SK-N-SH treated with all-trans-retinoic acid at 6 μM for 48 hours (cell line): ENCODE results near the gene USP49.

Experiments
- ATAC-seq: fragments of 200-7000 bp; cut with Tn5 transposase; 3 replicates; pipeline ENCODE4 v1.9.1; 2020; ENCODE audit warnings: mild to moderate bottlenecking, moderate library complexity
- BACH2 ChIP-seq: fragments of 250-450 bp; sonication (Bioruptor Pico); IDR thresholded peaks from 2 replicates; pipeline ENCODE4 v1.9.0; 2021; ENCODE audit warnings: mild to moderate bottlenecking, borderline replicate concordance
- CSDC2 ChIP-seq: fragments of 250-450 bp; sonication (Bioruptor Pico); IDR thresholded peaks from 2 replicates; pipeline ENCODE4 v1.5.0; 2020; ENCODE audit warnings: mild to moderate bottlenecking, moderate library complexity
- ESRRG ChIP-seq: fragments of 250-450 bp; sonication (Bioruptor Pico); IDR thresholded peaks from 2 replicates; pipeline ENCODE4 v1.6.1; 2021; ENCODE audit warnings: mild to moderate bottlenecking
- GLIS3 ChIP-seq: fragments of 250-450 bp; sonication (Bioruptor Pico); IDR thresholded peaks from 2 replicates; pipeline ENCODE4 v1.5.0; 2020; ENCODE audit warnings: mild to moderate bottlenecking, moderate library complexity
- ISL1 ChIP-seq: fragments of 250-450 bp; sonication (Bioruptor Pico); IDR thresholded peaks from 2 replicates; pipeline ENCODE4 v2.1.2; 2022; ENCODE audit warnings: mild to moderate bottlenecking, moderate library complexity
- OSR1 ChIP-seq: fragments of 250-450 bp; sonication (Bioruptor Pico); IDR thresholded peaks from 2 replicates; pipeline ENCODE4 v1.8.0; 2022; ENCODE audit warnings: moderate library complexity, mild to moderate bottlenecking, inconsistent platforms
- POU6F1 ChIP-seq: fragments of 250-450 bp; sonication (Bioruptor Pico); IDR thresholded peaks from 2 replicates; pipeline ENCODE4 v1.8.0; 2021; ENCODE audit warnings: low read depth, mild to moderate bottlenecking, moderate library complexity, borderline replicate concordance
- ZC3H10 ChIP-seq: fragments of 250-450 bp; sonication (Bioruptor Pico); IDR thresholded peaks from 2 replicates; pipeline ENCODE4 v1.5.1; 2021; ENCODE audit warnings: mild to moderate bottlenecking, moderate library complexity
- ZFP30 ChIP-seq: fragments of 450-650 bp; formaldehyde crosslinking; IDR thresholded peaks from 2 replicates; pipeline ENCODE4 v1.5.0; 2022; ENCODE audit warnings: mild to moderate bottlenecking, moderate library complexity
- ZNF8 ChIP-seq: fragments of 450-650 bp; formaldehyde crosslinking; IDR thresholded peaks from 2 replicates; pipeline ENCODE4 v1.5.0; 2020; ENCODE audit warnings: mild to moderate bottlenecking, moderate library complexity

The USP49 gene

DNA sequence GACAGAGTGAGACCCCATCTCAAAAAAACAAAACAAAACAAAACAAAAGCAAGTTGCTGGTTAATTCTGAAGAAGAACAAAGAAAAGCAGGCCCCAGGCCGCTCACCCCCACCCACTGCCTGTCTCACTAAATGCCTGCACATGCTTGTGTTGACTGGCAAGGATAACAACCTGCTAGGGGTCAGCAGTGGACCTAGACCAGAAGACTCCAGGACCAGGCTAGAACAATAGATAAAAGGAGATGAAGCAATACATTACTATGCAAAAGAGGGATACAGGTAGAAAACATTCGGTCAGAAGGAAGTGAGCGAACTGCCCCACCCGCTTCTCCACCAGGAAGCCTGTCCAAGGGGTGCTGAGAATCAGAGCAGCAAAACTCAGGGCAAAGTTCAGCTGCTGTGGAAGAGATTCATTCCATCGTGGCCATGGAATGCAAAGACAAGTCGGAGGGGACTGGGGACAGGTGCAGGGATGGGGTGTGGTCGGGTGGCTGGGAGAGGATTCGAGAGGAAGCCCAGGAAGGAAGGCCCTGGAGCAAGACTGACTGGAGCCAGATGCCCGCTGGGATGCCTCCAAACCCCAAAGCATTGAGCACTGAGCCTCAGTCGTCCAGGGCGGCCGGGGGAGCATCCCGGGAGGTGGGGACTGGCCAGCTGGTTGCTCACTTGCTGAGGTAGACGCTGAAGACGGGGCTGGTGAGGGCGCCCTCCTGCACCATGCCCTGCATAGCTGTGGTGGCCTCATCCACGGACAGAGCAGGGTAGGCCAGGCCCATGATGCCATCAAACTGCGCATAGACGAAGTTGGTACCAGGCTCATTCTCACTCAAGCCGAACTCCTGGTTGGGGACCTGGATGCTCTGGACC, 153.3 kb downstream of the USP49 start:
- TF ChIP-seq POU6F1 (CRISPR knock-in tag): no peak
- no peak for ATAC-seq

DNA sequence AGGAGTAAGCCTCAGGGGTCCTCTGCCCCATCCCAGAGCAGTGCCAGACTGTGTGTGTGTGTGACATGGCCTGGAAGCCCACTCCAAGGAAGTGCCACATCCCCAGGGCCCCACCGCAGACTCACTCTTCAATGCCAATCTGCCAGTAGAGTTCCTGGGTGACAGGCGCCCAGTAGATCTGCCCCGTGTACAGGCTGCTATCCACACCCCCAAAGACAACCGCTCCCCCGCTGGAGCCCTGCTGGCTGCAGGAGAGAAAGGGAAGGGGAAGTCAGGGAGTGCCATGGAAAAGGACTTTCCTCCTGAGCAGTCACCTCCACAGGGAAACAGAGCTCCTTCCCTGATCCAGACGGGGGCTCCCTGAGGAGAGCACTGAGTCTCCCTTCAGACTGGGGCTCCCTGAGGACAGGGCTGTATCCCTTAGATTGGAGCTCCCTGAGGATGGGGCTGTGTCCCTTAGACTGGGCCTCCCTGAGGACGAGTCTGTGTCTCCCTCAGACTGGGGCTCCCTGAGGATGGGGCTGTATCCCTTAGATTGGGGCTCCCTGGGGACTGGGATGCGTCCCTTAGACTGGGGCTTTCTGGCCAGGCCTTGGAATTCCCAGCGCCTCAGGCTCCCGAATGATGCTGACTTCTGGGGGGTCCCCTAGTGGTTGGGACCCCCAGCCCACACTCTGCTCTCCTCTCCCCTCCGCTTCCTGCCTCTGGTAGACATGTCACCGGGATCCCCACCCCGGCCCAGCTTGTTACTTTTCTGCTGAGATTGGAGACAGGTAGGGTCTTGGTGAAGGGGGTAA, 154.6 kb downstream of the USP49 start:
- no peak for TF ChIP-seq CSDC2 (CRISPR knock-in tag)
- no peak for TF ChIP-seq ISL1 (CRISPR knock-in tag)
- TF ChIP-seq BACH2 (CRISPR knock-in tag): no peak
- no peak for TF ChIP-seq GLIS3 (CRISPR knock-in tag)
- TF ChIP-seq ZNF8 (CRISPR knock-in tag): no peak
- no peak for TF ChIP-seq ESRRG (CRISPR knock-in tag)
- TF ChIP-seq OSR1 (CRISPR knock-in tag): no peak
- no peak for TF ChIP-seq ZC3H10 (CRISPR knock-in tag)
- no peak for TF ChIP-seq POU6F1 (CRISPR knock-in tag)
- TF ChIP-seq ZFP30 (CRISPR knock-in tag): no peak
- ATAC-seq: no peak
